HFFc6 (cell line): Measurements from ENCODE around the gene OR4N2. TPM values are rescaled to one million over a fixed set of nuclear protein-coding genes. Genes with fewer than 3 reads are reported as not detected.
"Not testable (repeated sequence)": the region's sequence is repeated elsewhere in the genome, so short reads cannot be mapped to it uniquely, and the experiment has no call there.

Source experiments
- DNase-seq: peaks from one replicate; pipeline ENCODE4 v3.0.0-alpha.2; 2018
- H3K27ac Mint-ChIP-seq: 2 replicates; pipeline ENCODE4 v1.8.0; 2020; ENCODE audit warnings: mild to moderate bottlenecking, mixed read lengths
- H3K27me3 Mint-ChIP-seq: 2 replicates; pipeline ENCODE4 v1.8.0; 2021; ENCODE audit warnings: mild to moderate bottlenecking, moderate library complexity, mixed read lengths; ENCODE audit not compliant: insufficient read depth
- H3K36me3 Mint-ChIP-seq: 2 replicates; pipeline ENCODE4 v1.8.0; 2021; ENCODE audit warnings: low read depth, mixed read lengths
- H3K4me1 Mint-ChIP-seq: 2 replicates; pipeline ENCODE4 v1.8.0; 2020; ENCODE audit warnings: low read depth, mixed read lengths
- H3K4me3 Mint-ChIP-seq: 2 replicates; pipeline ENCODE4 v1.8.0; 2020; ENCODE audit warnings: mild to moderate bottlenecking, moderate library complexity, mixed read lengths
- H3K9me3 Mint-ChIP-seq: 2 replicates; pipeline ENCODE4 v1.8.0; 2020; ENCODE audit warnings: mild to moderate bottlenecking, mixed read lengths
- CTCF ChIP-seq: fragments of 200-600 bp; sonication (generic); IDR thresholded peaks from 2 replicates; pipeline ENCODE4 v1.5.0; 2021; ENCODE audit warnings: antibody characterized with exemption, mild to moderate bottlenecking
- total RNA-seq, 6 experiments: library from RNA; stranded (reverse); fragmentation: NEBNext Ultra II Directional; extraction: Animal tissue kit (Norgen Biotek cat#: 25700); gene quantifications; 2 replicates in 1 of 6; 3 replicates in 5 of 6; pipeline ENCODE4 v1.2.3, GENCODE V29; 2021

OR4N2 gene
- total RNA-seq, 6 experiments from 2014 or later, result not detected

GRCh38 chr14:19851365-19851764 lies 47.8 kb downstream of the OR4N2 start:
- H3K4me3 Mint-ChIP-seq, result no peak overlapping the region
- H3K27me3 Mint-ChIP-seq, result no peaks in the 10 kb centered on the region; the same call in 1 of the 2 replicates
- no peaks in the 10 kb centered on the region for H3K36me3 Mint-ChIP-seq
- H3K4me1 Mint-ChIP-seq, result no peaks in the 10 kb centered on the region
- DNase-seq, result no peak
- no peak overlapping the region for H3K27ac Mint-ChIP-seq
- H3K9me3 Mint-ChIP-seq, result peaks cover 42% of the 10 kb centered on the region
- no peak for TF ChIP-seq CTCF

- not testable (repeated sequence) for H3K4me1 Mint-ChIP-seq, H3K27ac Mint-ChIP-seq, H3K4me3 Mint-ChIP-seq, H3K27me3 Mint-ChIP-seq, H3K36me3 Mint-ChIP-seq, DNase-seq
- H3K9me3 Mint-ChIP-seq, result peaks cover 21% of the 10 kb centered on the region
Observed at GRCh38 chr14:19866061-19866669, 62.6 kb downstream of the OR4N2 start.

- Mint-ChIP-seq H3K27ac (no peak overlapping the region), H3K4me1 (no peaks in the 10 kb centered on the region), H3K27me3 (no peaks in the 10 kb centered on the region), H3K36me3 (no peaks in the 10 kb centered on the region), H3K4me3 (no peak overlapping the region), H3K9me3 (peaks cover 8% of the 10 kb centered on the region)
- no peak for TF ChIP-seq CTCF
- no peak for DNase-seq
Observed at GRCh38 chr14:19873178-19873577, 69.6 kb downstream of the OR4N2 start.

GRCh38 chr14:19874842-19875241 lies 71.3 kb downstream of the OR4N2 start, which contains the start of gene OR4K2:
TSS of gene OR4K2 (plus strand) at chr14:19875142. CDS start at chr14:19876268, 1,126 bp downstream.
- no peak for DNase-seq
- no peak for TF ChIP-seq CTCF
- Mint-ChIP-seq H3K4me3 (no peak within 1 kb of the TSS), H3K36me3 (no peaks in the 10 kb centered on the region), H3K4me1 (no peaks in the 10 kb centered on the region), H3K9me3 (peaks cover 8% of the 10 kb centered on the region), H3K27me3 (no peaks in the 10 kb centered on the region), H3K27ac (no peak within 1 kb of the TSS)

- Mint-ChIP-seq H3K4me3 (no peak overlapping the region), H3K27me3 (no peaks in the 10 kb centered on the region; the same call in 1 of the 2 replicates), H3K27ac (no peak overlapping the region), H3K9me3 (peaks cover 5% of the 10 kb centered on the region; the same call in 1 of the 2 replicates), H3K4me1 (no peaks in the 10 kb centered on the region), H3K36me3 (no peaks in the 10 kb centered on the region)
- DNase-seq, result no peak
- TF ChIP-seq CTCF, result peak; percentile 84
Observed at GRCh38 chr14:19878029-19878642, 74.6 kb downstream of the OR4N2 start.

Other genes with a start within 250 kb of the OR4N2 start
- not detected for gene OR11H2, start 89.9 kb upstream of the OR4N2 start, total RNA-seq
- not detected for gene OR4Q3, start 60.2 kb upstream of the OR4N2 start, total RNA-seq
- not detected for gene OR4M1, start 30.3 kb upstream of the OR4N2 start, total RNA-seq
- not detected for gene OR4K2, start 71.4 kb downstream of the OR4N2 start, total RNA-seq
- gene OR4K5, start 116.8 kb downstream of the OR4N2 start, total RNA-seq, result not detected
- not detected for gene OR4K1, start 127.1 kb downstream of the OR4N2 start, total RNA-seq
- gene OR4K15, start 171.8 kb downstream of the OR4N2 start, total RNA-seq, result not detected
- not detected for gene OR4Q2, start 198.4 kb downstream of the OR4N2 start, total RNA-seq
- gene OR4K14, start 215.5 kb downstream of the OR4N2 start, total RNA-seq, result not detected
- gene OR4K13, start 232.3 kb downstream of the OR4N2 start, total RNA-seq, result not detected